ENCODE results near the gene FEN1. TPM values are rescaled to one million over a fixed set of nuclear protein-coding genes. Genes with fewer than 3 reads are reported as not detected.

The FEN1 gene
- total and polyA plus RNA-seq, 2 donors (not counting 1 experiment from before 2014, with no cell fraction given), result 3.8 to 14.0 TPM

GRCh38 chr11:61762223-61762615, 30.5 kb upstream of the FEN1 start:
- Histone ChIP-seq H3K4me1 (ENCODE audit: control insufficient read depth, extremely low read depth, insufficient read depth, low read length) (no peaks in the 10 kb centered on the region), H2AFZ (ENCODE audit: low read length) (no peak overlapping the region), H3K4me2 (ENCODE audit: extremely low read depth, insufficient read depth, low read length) (no peak overlapping the region), H3K27ac (ENCODE audit: insufficient read depth, low read length) (no peak overlapping the region), H4K20me1 (ENCODE audit: control insufficient read depth, extremely low read depth, insufficient read depth, low read length) (no peaks in the 10 kb centered on the region), H3K27me3 (ENCODE audit: control insufficient read depth, insufficient read depth, low read length) (peaks cover 3% of the 10 kb centered on the region), H3K9me3 (ENCODE audit: control insufficient read depth, insufficient read depth, low read depth, low read length) (no peaks in the 10 kb centered on the region), H3K79me2 (ENCODE audit: control insufficient read depth, insufficient read depth, low read length) (no peaks in the 10 kb centered on the region), H3K4me3 (replicated peaks in 1 of 4; ENCODE audit: control extremely low read depth in 1 of 4, insufficient read depth in 1 of 4, low read depth in 3 of 4, low read length in 4 of 4) (no peak overlapping the region), H3K9ac (ENCODE audit: insufficient read depth, low read length) (no peak overlapping the region), H3K36me3 (ENCODE audit: control insufficient read depth, insufficient read depth, low read length) (no peaks in the 10 kb centered on the region)
- no peak for TF ChIP-seq CTCF (conservative IDR thresholded peaks at IDR 0.05 in 1 of 2, IDR thresholded peaks at IDR 0.05 in 1 of 2; ENCODE audit: low read depth in 1 of 2, low read length in 2 of 2)
- no peak for TF ChIP-seq EZH2 (IDR thresholded peaks at IDR 0.05; ENCODE audit: low read length, missing control alignments)
- no peak for DNase-seq (ENCODE audit: low read depth in 2 of 2)

GRCh38 chr11:61762798-61763197, 29.9 kb upstream of the FEN1 start:
- H4K20me1 ChIP-seq (ENCODE audit: control insufficient read depth, extremely low read depth, insufficient read depth, low read length), result no peaks in the 10 kb centered on the region
- no peak for DNase-seq (ENCODE audit: low read depth in 2 of 2)
- H3K27ac ChIP-seq (ENCODE audit: insufficient read depth, low read length), result no peak overlapping the region
- no peak overlapping the region for H3K9ac ChIP-seq (ENCODE audit: insufficient read depth, low read length)
- H3K4me2 ChIP-seq (ENCODE audit: extremely low read depth, insufficient read depth, low read length), result no peak overlapping the region
- H3K79me2 ChIP-seq (ENCODE audit: control insufficient read depth, insufficient read depth, low read length), result no peaks in the 10 kb centered on the region
- no peak overlapping the region for H3K4me3 ChIP-seq (replicated peaks in 1 of 4; ENCODE audit: control extremely low read depth in 1 of 4, insufficient read depth in 1 of 4, low read depth in 3 of 4, low read length in 4 of 4)
- H3K27me3 ChIP-seq (ENCODE audit: control insufficient read depth, insufficient read depth, low read length), result peaks cover 3% of the 10 kb centered on the region
- no peak overlapping the region for H2AFZ ChIP-seq (ENCODE audit: low read length)
- no peaks in the 10 kb centered on the region for H3K36me3 ChIP-seq (ENCODE audit: control insufficient read depth, insufficient read depth, low read length)
- no peaks in the 10 kb centered on the region for H3K4me1 ChIP-seq (ENCODE audit: control insufficient read depth, extremely low read depth, insufficient read depth, low read length)
- TF ChIP-seq EZH2 (IDR thresholded peaks at IDR 0.05; ENCODE audit: low read length, missing control alignments), result no peak
- no peak for TF ChIP-seq CTCF (conservative IDR thresholded peaks at IDR 0.05 in 1 of 2, IDR thresholded peaks at IDR 0.05 in 1 of 2; ENCODE audit: low read depth in 1 of 2, low read length in 2 of 2)
- no peaks in the 10 kb centered on the region for H3K9me3 ChIP-seq (ENCODE audit: control insufficient read depth, insufficient read depth, low read depth, low read length)

GRCh38 chr11:61763930-61764605, 28.6 kb upstream of the FEN1 start:
- Histone ChIP-seq H3K9ac (ENCODE audit: insufficient read depth, low read length) (no peak overlapping the region), H3K4me3 (replicated peaks in 1 of 4; ENCODE audit: control extremely low read depth in 1 of 4, insufficient read depth in 1 of 4, low read depth in 3 of 4, low read length in 4 of 4) (no peak overlapping the region), H3K27ac (ENCODE audit: insufficient read depth, low read length) (no peak overlapping the region), H3K9me3 (ENCODE audit: control insufficient read depth, insufficient read depth, low read depth, low read length) (no peaks in the 10 kb centered on the region), H3K27me3 (ENCODE audit: control insufficient read depth, insufficient read depth, low read length) (peaks cover 3% of the 10 kb centered on the region), H2AFZ (ENCODE audit: low read length) (no peak overlapping the region), H4K20me1 (ENCODE audit: control insufficient read depth, extremely low read depth, insufficient read depth, low read length) (no peaks in the 10 kb centered on the region), H3K4me1 (ENCODE audit: control insufficient read depth, extremely low read depth, insufficient read depth, low read length) (no peaks in the 10 kb centered on the region), H3K36me3 (ENCODE audit: control insufficient read depth, insufficient read depth, low read length) (no peaks in the 10 kb centered on the region), H3K79me2 (ENCODE audit: control insufficient read depth, insufficient read depth, low read length) (no peaks in the 10 kb centered on the region), H3K4me2 (ENCODE audit: extremely low read depth, insufficient read depth, low read length) (no peak overlapping the region)
- no peak for DNase-seq (ENCODE audit: low read depth in 2 of 2)
- TF ChIP-seq EZH2 (IDR thresholded peaks at IDR 0.05; ENCODE audit: low read length, missing control alignments), result no peak
- no peak for TF ChIP-seq CTCF (conservative IDR thresholded peaks at IDR 0.05 in 1 of 2, IDR thresholded peaks at IDR 0.05 in 1 of 2; ENCODE audit: low read depth in 1 of 2, low read length in 2 of 2)

All from fibroblast of lung (primary cell).